GM18505 (cell line): Measurements from ENCODE around the gene LASP1.

Source experiments
- ATAC-seq: cut with Tn5 transposase; IDR thresholded peaks from one replicate; pipeline ENCODE4 v1.9.1; 2021; ENCODE audit not compliant: unreplicated experiment
- POLR2A ChIP-seq: IDR thresholded peaks from 4 replicates; pipeline ENCODE4 v1.6.1; 2011; ENCODE audit warnings: borderline replicate concordance; ENCODE audit not compliant: insufficient read depth, insufficient read length; ENCODE audit errors: extremely low read depth

Gene LASP1

GRCh38 chr17:38914741-38915638 is 45.1 kb downstream of the LASP1 start:
- no peak for ATAC-seq
- TF ChIP-seq POLR2A: no peak

GRCh38 chr17:38915639-38915995 is 45.8 kb downstream of the LASP1 start:
- no peak for ATAC-seq
- TF ChIP-seq POLR2A: no peak

GRCh38 chr17:38916771-38917170 is 46.9 kb downstream of the LASP1 start:
- no peak for ATAC-seq
- no peak for TF ChIP-seq POLR2A

GRCh38 chr17:38917259-38917658 is 47.4 kb downstream of the LASP1 start:
- ATAC-seq: no peak
- TF ChIP-seq POLR2A: no peak

DNA sequence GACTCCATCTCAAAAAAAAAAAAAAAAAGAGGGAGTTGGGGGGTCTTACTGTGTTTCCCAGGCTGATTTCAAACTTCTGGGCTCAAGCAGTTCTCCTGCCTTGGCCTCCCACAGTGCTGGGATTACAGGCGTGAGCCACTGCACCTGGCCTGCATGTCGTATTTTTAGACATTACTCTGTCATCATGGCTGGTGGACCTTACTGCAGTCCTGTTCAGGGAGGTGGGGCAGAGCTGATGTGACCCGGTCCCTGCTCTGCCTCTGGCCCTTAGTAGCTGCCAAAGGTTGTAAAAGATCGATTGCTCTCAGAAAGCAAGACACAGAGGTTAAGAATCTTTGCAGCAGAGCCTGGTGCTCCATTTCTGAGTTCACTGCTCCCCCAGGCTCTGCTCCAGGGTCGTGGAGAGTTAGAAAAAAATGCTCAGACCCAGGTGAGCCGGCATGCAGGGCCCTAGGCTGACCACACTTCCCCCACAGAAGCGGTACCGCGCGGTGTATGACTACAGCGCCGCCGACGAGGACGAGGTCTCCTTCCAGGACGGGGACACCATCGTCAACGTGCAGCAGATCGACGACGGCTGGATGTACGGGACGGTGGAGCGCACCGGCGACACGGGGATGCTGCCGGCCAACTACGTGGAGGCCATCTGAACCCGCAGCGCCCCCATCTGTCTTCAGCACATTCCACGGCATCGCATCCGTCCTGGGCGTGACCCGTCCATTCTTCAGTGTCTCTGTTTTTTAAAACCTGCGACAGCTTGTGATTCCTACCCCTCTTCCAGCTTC is 48.5 kb downstream of the LASP1 start:
- ATAC-seq: no peak
- no peak for TF ChIP-seq POLR2A

DNA sequence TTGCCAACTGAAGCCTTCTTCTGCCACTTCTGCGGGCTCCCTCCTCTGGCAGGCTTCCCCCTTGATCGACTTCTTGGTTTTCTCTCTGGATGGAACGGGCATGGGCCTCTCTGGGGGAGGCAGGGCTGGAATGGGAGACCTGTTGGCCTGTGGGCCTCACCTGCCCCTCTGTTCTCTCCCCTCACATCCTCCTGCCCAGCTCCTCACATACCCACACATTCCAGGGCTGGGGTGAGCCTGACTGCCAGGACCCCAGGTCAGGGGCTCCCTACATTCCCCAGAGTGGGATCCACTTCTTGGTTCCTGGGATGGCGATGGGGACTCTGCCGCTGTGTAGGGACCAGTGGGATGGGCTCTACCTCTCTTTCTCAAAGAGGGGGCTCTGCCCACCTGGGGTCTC is 49.1 kb downstream of the LASP1 start:
- no peak for ATAC-seq
- TF ChIP-seq POLR2A: no peak

DNA sequence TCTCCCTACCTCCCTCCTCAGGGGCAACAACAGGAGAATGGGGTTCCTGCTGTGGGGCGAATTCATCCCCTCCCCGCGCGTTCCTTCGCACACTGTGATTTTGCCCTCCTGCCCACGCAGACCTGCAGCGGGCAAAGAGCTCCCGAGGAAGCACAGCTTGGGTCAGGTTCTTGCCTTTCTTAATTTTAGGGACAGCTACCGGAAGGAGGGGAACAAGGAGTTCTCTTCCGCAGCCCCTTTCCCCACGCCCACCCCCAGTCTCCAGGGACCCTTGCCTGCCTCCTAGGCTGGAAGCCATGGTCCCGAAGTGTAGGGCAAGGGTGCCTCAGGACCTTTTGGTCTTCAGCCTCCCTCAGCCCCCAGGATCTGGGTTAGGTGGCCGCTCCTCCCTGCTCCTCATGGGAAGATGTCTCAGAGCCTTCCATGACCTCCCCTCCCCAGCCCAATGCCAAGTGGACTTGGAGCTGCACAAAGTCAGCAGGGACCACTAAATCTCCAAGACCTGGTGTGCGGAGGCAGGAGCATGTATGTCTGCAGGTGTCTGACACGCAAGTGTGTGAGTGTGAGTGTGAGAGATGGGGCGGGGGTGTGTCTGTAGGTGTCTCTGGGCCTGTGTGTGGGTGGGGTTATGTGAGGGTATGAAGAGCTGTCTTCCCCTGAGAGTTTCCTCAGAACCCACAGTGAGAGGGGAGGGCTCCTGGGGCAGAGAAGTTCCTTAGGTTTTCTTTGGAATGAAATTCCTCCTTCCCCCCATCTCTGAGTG is 49.6 kb downstream of the LASP1 start:
- ATAC-seq: no peak
- no peak for TF ChIP-seq POLR2A

GRCh38 chr17:38920374-38921291 is 50.8 kb downstream of the LASP1 start:
- no peak for ATAC-seq
- TF ChIP-seq POLR2A: no peak

- ATAC-seq: no peak
- no peak for TF ChIP-seq POLR2A
Observed at GRCh38 chr17:38921756-38922411, 52.0 kb downstream of the LASP1 start.

DNA sequence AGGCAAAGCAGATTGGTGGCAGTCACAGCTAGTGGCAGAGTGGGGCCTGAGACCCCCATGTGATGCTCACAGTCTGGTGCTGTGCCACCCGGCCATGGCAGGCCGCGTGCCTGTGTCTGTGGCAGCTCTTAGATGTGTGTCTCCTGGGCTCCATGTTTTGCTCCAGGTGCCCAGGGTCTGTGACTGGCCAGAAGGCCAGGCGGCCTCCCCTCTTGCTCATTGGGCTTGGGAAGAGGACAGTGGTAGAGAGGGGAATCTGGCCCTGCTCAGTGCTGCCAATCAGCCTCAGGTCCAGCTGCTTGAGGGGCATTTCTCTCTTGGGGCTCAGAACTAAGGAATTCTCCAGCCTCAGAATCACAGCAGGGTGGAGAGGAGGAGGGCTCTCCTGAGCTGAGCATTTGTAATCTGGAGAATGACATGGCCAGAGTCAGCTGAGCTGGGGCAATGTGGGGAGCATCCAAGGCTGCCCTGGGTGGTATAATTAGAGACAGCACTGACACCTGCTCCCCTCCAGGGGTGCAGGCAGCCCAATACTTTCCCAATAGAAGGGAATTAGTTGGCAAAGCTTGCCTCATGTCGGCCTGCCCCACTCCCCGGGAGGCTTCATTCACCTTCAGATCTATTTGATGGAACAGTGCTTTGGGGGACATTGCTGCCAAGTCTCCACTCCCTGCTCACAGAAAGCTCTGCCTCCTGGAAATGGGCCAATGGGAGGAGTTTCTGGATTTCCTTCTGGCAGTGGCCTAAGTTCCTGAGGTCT is 52.9 kb downstream of the LASP1 start:
- no peak for ATAC-seq
- peak; percentile 24 for TF ChIP-seq POLR2A

GRCh38 chr17:38925263-38925995 is 55.6 kb downstream of the LASP1 start, which contains the start of gene LASP1NB:
LASP1NB (plus strand) TSS chr17:38925614.
- no peak for TF ChIP-seq POLR2A
- ATAC-seq: no peak
